ENCODE measurements around the gene SMYD2.

GRCh38 chr1:214383381-214384372, 102.7 kb downstream of the SMYD2 start:
- TF ChIP-seq, protein P1, sequence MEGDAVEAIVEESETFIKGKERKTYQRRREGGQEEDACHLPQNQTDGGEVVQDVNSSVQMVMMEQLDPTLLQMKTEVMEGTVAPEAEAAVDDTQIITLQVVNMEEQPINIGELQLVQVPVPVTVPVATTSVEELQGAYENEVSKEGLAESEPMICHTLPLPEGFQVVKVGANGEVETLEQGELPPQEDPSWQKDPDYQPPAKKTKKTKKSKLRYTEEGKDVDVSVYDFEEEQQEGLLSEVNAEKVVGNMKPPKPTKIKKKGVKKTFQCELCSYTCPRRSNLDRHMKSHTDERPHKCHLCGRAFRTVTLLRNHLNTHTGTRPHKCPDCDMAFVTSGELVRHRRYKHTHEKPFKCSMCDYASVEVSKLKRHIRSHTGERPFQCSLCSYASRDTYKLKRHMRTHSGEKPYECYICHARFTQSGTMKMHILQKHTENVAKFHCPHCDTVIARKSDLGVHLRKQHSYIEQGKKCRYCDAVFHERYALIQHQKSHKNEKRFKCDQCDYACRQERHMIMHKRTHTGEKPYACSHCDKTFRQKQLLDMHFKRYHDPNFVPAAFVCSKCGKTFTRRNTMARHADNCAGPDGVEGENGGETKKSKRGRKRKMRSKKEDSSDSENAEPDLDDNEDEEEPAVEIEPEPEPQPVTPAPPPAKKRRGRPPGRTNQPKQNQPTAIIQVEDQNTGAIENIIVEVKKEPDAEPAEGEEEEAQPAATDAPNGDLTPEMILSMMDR (IDR thresholded peaks at IDR 0.05) = no peak
- no peak for TF ChIP-seq POLR2A (IDR thresholded peaks at IDR 0.05)
